T-helper 1 cell (primary cell): ENCODE data around the gene ZEB1.
"Not testable (repeated sequence)": the region's sequence is repeated elsewhere in the genome, so short reads cannot be mapped to it uniquely, and the experiment has no call there.

Experiments
- DNase-seq, 5 donors: peaks; one replicate each; pipeline ENCODE4 v3.0.0-alpha.2; 2012 to 2020

The ZEB1 gene

DNA sequence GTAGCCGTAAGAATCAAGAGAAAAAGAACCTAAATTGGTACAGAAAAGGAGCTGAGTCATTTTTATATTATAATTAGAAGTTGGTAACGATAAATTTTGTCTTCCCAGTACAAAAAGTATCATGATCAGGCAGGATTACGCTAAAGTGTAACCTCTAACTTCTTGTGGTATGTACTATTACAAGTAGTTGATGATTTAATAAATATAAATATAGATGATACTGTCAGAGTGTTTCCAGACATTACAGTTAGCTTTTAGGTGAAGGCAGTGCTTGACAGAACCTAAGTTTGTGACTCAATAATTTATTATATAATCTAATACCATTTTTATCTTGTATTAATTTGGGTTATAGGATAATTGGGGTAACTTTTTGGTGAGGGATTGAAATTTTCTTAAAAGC, 53.4 kb downstream of the ZEB1 start:
- DNase-seq = no peak

DNA sequence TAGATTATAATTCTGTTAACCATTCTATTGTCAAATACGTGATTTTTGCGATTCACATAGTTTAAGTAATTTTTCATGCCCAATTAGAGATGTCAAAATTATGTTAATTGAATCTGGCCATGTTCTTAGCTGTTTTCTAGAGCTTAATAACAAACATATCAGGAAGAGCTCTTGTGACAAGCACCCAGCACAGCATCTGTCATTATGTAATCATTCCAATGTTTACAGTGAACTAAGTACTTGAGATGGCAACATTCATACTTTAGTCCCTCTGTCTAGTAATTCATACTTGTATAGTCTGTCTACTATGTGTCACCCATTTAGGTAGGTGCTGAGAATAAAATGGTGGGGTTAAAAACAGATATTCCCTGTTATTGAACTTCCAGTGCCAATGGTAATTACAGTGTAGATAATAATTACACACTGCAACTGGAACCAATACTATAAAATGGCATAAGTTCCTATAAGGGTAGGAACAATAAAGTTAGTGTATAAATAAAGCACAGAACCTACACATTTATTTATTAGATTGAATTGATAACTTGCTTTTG, 55.2 kb downstream of the ZEB1 start:
- DNase-seq = no peak

DNA sequence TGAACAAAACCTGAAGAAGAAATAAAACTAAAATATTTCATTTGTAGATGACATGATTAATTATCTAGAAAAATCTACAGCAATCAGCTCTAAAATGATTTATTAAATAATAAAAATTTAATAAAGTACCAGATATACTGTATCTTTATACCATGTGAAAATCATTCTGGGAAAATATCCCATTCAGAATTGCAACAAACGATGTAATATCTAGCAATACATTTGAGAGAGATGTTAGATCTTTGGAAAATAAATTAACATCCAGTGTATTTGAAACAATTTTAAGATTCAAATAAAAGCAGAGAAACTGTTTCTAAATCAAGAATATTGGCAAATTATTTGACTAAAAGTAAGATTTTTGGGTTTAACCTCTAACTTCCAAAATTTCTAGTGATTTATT, 62.2 kb downstream of the ZEB1 start:
- no peak for DNase-seq

DNA sequence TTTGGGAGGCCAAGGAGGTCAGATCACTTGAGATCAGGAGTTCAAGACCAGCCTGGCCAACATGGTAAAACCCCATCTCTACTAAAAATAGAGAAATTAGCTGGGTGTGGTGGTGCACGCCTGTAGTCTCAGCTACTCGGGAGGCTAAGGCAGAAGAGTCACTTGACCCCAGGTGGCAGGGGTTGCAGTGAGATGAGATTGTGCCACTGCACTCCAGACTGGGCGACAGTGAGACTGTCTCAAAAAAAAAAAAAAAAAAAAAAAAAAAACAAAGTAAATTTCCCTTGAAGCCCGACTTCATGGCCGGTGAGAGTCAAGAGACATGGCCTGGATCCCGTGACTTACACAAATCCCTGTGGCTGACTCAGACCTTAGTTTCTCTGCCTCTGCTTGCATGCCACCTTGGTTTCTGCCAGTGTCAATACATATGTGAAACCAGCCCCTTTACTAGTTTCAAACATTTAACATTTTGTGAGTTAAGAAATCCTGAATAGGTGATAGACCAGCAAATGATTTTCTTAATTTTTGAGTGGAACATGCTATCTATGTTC, 62.8 kb downstream of the ZEB1 start:
- no peak for DNase-seq

DNA sequence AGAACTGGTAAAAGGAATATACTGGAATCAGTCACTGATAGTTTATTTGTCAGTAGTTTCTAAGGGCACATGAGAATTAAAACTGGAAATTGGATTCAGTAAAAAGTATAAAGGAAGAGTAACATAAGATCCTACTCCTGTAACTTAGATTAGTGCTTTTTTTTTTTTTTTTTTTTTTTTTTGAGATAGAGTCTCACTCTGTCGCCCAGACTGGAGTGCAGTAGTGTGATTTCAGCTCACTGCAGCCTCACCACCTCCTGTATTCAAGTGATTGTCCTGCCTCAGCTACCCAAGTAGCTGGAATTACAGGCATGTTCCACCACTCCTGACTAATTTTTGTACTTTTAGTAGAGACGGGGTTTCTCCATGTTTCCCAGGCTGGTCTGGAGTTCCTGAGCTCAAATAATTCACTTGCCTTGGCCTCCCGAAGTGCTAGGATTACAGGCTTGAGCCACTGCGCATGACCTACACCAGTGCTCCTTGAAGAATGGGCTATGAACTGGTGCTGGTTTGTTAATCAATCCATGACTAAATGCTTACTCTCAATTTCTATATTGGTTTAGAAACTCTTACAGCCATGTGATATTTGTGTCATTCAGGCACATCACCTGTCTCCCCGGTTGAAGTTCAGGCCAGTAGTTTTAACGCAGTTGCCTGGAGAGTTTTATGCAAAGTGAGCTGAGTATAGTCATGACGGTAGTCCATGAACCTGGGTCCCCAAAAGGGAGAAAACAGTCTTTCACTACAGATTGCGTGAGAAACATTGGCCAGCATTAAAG, 65.0 kb downstream of the ZEB1 start:
- no peak for DNase-seq

DNA sequence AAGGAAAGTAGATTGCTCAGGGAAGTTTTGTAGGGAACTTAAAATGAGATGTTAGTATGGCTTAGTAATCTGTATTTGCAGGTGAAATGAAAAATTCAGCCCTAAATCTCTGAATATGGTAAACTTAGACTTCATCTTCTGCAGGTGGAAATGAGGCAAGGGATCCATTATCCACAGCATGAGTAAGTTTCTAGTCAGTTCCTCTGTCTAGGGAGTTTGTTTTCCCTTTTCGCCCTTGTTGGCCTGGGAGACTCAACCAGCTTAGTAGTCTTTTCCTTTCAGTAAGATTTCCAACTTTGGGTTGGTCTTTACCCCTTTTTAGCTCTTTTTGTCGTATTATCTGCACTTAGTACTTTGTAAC, 65.6 kb downstream of the ZEB1 start:
- DNase-seq = no peak

DNA sequence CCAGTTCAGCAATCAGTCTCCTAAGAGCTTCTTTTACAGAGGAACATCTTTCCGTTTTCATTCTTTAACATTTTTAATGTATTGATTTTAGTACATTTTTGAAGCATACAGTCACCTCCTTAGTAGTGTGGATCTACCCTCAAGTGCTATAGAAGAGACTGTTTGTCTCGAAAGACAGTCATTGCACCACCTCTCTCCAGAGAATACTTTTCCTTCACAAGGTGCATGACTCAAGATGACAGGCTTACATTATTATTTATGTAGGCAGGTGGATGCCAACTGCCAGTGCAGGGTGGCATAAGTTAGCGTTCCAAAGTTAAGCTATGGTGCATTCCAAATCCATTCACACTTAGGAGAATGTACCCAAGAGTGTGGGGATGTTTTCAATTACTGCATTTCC, 71.8 kb downstream of the ZEB1 start:
- DNase-seq = no peak

DNA sequence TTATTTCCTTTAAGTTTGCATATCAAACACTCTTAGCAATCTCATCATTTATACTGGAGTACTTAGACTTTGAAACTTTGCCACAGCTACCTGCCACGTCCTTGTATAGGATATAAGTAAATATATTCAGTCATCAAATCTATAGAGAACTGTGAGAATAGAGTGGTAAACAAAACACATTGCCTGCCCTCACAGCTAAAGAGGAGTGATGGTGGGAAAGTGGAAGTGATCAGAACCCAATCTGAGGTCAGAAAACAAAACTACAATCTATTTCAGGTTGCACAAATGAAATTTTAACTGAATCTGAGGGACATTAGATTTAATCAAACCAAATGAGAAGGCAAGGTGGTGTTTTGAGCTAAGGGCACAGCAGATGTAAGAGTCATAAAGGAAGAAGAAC, 74.8 kb downstream of the ZEB1 start:
- no peak for DNase-seq

DNA sequence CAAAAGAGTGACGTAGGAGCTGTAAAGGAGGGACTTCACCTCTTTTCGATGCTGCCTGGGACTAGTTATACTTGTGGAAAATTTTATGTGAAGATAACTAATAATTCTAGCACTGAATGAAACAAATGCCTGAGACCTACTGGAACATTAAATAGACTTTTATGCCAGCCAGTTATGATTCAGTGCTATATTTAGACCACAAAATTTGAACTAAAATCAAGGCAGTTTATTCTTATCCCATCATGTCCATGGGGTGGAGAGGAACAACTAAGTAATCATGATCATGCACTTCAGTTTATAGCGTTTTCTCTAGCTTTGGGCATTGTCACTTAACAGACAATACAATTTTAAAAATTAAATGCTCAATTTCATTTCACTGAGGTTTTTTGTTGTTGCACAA, 76.7 kb downstream of the ZEB1 start:
- no peak for DNase-seq

DNA sequence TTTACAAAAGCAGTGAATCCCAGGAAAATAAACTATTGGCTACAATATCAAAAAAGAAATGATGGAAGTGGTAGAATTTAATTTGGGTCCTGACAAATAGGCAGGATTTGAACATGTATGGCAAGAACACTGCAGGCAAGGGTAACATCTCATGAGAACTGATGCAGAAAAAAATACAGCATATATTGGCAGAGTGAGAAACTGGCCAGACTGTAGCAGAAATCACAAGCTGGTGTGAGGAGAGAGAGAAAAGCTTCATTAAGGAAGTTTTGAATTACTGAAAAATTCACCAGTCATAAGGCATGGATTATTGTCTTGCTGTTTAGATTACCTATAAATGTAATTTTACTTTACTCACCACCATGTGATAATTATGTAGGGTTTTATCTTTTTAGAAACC, 77.4 kb downstream of the ZEB1 start:
- DNase-seq = no peak

DNA sequence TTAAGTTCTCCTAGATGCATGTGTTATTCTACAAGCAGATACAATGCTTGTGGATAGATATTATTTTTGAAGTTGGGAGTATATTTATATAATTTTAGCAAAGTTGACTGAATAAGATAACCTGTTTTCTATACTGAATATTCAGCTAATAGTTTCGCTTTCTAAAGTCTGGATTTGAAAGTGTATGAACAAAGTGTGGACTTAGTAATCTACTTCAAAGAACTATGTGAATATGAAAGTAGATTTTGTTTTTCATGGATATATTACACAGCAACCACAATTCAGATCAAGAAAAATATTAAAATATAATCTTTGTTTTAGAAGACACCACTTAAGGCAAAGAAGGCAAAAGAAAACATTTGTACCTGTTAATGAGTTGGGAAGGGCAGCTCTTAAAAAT, 78.8 kb downstream of the ZEB1 start:
- DNase-seq = no peak

DNA sequence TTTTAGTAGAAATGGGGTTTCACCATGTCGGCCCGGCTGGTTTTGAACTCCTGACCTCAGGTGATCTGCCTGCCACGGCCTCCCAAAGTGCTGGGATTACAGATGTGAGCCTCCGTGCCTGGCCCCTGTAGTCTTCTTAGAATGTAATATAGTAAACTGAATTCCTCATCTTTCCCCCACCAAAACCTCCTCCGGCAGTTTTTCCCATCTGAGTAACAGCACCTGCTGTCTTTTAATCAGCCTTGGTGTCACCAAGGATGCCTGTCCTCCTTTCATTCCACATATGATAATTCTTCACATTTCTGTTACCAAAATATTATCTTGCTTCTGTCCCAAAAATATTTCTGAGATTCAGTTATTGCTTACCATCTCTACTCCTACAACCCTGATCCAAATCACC, 80.2 kb downstream of the ZEB1 start:
- no peak for DNase-seq

DNA sequence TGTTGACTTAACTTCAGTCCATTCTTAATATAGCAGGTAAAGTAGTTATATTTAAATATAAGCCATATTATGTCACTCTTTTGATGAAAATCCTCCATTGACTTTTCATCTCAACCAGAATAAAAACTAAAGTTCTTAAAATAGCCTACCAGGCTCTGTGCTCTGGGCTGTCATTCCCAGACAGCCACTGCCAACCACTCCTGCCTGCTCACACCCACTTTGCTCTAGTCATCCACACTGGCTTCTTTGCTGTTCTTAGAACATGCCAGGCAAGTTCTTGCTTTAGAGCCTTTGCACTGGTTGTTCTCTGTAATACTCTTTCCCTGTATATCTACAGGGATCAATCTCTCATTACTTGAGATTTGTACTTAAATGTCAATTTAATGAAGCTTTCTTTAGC, 80.6 kb downstream of the ZEB1 start:
- DNase-seq = no peak

DNA sequence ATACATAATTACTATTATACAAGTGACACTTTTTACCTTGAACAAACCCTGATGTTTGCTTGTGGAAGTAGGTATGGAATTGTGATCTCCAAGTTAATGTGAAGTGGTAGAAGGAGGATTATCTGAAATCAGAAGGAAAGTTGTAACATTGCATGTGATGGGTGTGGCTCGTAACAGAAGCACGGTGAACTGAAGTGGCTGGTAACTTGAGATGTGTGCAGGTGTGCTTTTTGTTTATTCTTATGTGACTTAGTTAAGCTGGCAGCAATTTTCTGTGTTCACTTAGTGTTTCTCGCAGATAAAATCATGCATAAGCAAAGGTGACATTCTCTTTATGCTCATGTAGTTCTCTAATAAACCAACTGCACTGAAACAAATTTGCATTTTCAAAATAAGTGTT, 82.3 kb downstream of the ZEB1 start:
- no peak for DNase-seq

DNA sequence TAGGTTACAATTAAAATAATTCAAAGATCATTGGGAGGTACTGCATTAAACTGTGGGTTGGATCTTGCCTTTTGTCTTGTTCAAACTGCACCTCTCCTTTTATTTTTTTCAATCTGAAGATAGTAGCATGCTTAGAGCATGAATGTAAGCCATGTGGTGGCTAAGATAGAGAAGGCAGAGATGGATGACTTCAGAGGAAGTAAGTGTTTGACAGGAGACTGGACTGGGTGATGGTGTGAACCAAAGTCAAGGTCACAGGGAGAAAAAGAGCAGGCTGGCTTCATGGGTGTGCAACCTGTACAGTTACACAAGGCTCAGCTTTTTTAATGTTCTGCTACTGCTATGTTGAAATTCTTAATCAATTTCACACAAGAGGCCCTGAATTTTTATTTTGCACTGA, 85.6 kb downstream of the ZEB1 start:
- DNase-seq = no peak

DNA sequence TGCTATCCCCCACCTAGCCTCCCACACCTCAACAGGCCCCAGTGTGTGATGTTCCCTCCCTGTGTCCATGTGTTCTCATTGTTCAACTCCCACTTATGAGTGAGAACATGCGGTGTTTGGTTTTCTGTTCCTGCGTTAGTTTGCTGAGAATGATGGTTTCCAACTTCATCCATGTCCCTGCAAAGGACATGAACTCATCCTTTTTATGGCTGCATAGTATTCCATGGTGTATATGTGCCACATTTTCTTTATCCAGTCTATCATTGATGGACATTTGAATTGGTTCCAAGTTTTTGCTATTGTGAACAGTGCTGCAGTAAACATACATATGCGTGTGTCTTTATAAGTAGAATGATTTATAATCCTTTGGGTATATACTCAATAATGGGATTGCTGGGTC, 86.8 kb downstream of the ZEB1 start:
- DNase-seq = not testable (repeated sequence)

DNA sequence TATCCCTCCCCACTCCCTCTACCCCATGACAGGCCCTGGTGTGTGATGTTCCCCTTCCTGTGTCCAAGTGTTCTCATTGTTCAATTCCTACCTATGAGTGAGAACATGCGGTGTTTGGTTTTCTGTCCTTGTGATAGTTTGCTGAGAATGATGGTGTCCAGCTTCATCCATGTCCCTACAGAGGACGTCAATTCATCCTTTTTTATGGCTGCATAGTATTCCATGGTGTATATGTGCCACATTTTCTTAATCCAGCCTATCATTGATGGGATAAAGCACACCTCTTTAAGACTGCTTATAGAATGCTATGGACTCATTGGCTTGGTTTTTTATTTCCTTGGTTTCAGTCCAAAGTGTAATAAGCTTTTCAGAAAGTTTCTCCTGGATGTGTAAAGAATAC, 93.4 kb downstream of the ZEB1 start:
- DNase-seq = not testable (repeated sequence)

DNA sequence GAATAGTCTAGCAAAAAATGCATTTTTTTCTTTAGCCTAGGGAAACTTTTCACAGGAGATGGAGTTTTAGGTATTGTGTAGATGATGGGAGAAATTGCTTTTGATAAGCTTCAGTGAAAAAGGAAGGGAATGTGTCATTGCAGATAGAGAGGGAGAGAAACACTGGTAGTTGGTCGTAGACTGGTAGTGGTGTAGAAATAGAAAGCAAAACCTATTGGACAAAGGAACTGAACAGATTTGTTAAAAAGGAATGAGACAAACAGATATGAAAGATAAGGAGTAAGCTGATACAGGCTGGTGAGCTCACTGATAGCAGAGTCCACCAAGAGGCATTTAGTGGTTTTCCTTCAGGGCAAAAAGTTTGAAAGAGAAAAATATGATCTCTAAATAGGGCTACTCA, 94.3 kb downstream of the ZEB1 start:
- DNase-seq = no peak

DNA sequence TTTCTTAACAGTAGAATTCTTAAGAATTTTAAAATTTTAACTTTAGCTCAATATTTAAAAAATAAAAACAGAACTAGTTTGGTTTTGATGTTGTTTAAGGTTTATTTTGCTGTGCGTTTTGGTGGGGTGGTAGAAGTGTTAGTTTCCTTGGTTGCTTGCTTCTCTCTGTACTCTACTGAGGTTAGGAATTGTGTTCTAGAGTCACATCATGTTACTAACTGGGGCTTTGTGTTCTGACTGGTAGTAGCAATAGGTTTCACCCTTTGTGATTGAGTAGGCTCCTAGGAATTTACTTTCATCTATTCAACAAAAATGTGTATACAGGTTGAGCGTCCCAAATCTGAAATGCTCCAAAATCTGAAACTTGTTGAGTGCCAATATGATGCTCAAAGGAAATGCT, 99.5 kb downstream of the ZEB1 start:
- no peak for DNase-seq

DNA sequence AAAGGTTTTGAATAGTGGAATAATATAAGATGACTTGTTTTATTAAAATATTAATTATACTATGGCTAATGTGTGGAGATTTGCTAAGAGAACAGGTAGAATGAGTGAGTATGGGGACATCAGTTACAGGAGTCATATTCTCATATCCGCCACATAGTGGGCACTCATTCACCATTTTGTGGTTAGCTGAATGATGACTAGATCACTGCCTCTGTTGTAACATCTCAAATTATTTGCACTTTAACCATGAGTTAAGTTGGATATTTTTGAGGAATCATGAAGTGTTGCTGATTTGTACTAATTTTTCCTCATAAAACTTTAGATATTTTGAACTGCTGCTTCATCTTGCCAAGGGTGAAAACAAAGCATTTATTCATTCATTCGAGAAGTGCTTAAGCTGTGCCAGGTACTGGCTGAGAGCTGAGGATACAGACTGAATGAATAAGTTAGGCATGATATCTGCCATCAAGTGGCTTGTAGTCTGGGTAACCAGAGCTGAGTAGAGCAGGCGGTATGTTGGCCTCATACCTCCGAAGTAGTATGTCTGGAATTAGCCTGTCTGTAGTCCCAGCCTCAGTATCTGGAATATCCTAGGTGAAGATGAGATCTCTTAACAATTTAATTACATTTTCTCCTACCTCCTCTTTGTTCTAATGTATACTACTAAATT, 100.5 kb downstream of the ZEB1 start:
- DNase-seq = no peak

DNA sequence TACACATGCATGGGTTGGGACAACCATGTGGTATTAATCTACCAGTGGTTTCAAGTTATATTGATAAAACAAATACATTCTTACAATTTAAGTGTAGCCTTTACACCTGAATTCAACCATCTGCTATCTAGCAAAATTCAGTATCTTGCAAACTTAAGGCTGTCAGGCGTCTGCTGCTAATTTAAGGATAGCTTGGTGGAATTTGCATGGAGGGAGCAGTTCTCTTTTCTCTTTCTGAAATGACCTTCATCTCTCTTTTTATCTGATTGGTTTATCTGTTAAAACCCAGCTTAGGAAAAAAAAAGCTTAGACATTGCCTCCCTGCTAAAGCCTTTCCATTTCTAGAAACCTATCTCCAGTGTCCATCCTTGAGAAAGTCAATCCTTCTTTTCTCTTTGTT, 102.3 kb downstream of the ZEB1 start:
- no peak for DNase-seq

DNA sequence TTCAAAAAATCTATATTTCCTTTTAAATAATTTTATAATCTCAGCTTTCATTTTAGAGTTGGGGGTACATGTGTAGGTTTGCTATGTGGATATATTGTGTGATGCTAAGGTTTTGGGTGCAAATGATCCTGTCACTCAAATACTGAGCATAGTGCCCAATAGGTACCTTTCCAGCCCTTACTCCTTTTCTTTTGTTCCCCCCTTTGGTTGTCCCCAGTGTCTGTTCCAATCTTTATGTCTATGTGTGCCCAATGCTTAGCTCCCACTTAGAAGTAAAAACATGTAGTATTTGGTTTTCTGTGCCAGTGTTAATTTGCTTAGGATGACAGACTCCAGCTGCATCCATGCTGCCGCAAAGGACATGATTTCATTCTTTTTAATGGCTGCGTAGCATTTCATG, 103.6 kb downstream of the ZEB1 start:
- no peak for DNase-seq

DNA sequence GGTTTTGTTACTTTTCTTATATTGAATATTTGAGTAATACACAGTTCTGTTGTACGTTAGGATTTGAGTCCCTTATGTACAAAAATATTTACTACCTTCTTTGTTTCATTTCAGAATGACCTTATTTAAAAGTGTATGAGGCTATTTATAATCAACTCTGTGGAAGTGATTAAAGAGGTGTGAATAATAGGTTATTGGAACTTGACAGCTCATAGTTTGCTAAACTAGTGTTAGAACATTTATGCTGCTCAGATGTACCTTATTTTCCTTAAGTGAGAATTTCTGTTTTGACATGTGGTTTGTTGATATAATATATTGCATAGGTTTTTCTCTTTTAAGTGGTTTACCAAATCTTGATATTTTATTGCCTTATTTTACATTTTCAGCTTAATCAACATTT, 105.5 kb downstream of the ZEB1 start:
- DNase-seq = no peak

DNA sequence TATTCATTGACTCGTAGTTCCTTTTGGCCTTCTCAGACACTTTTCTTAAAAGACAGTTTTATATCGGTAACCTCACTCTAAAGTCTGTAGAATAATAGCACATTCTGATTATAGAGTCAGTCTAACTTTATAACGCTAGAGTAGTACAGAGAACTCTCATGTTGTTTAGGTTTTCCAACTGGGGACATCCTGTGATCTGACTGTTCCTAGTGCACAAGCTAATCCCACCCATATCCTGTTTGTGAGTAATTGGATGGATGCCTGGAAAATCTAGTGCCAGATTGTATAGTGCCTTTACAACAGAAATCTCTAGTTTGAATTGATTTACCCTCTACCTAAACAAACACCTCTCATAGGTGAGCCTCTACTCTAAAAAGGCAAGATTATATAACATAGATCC, 107.4 kb downstream of the ZEB1 start:
- no peak for DNase-seq
